ENCODE results near the gene PCSK5.

Gene PCSK5

DNA sequence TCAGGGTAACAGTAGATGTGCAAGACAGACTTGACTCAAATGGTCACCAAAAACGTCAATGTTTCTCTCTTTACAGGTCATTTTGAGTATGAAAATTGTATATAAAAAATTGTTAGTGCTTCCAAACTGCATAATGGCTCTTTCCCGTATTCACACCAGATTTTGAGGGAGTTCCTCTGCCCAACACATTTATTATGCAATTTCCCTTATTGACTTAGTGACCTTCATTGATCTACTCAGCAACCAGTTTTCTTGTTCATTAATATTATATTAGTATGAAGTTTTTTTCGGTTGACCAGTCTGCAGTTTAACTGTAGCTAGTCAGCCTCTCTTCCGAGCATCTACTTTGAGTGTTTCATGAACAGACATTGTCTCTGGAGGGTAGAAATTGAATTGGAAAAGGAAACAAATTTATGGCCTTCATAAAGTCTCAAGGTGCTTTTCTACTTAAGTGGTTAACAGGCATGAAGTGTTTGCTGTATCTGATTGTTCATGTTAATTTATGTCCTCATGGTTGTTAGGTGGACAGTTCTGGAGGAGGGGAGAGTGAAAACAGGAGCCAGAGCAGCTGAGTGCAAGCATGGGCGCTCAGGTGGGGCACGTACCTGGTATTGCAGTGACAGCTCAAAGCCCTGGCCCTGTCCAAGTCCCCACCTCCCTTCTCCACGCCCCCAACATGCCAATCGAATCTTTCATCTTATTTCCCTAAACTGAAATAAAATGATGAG lies 263.6 kb downstream of the PCSK5 start:
- DNase-seq, result no peak

DNA sequence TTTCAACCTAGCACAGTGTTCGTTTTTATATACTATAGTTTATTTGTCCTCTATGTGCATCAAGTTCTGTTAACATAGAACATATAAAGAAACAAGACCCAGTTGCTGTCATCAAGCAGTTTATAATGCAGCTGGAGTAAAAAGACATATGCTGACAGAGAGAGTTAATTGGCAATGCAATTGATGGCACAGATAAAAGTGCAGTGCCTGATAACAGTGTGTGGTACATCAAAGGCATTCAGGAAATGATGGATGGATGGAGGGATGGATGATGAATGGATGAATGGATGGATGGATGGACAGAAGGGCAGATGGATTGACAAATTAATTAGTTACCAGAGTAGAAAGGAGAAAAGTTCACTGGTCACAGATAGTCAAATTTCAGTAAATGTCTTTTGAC lies 264.9 kb downstream of the PCSK5 start:
- DNase-seq, result no peak

DNA sequence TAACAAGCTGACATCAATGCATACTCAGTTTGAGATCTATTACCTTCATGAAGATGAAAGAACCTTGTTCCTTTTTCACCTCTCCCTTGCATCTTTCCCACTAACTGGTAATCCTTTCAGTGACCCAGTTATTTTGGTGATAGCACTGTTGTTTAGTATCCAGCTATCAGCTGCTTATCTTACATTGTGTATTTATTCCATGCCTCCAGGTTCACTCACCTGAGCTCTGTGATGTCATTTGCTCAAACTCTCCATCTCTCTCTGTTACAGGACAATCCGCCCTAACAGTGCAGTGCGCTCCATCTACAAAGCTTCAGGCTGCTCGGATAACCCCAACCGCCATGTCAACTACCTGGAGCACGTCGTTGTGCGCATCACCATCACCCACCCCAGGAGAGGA lies 268.2 kb downstream of the PCSK5 start:
- no peak for DNase-seq

DNA sequence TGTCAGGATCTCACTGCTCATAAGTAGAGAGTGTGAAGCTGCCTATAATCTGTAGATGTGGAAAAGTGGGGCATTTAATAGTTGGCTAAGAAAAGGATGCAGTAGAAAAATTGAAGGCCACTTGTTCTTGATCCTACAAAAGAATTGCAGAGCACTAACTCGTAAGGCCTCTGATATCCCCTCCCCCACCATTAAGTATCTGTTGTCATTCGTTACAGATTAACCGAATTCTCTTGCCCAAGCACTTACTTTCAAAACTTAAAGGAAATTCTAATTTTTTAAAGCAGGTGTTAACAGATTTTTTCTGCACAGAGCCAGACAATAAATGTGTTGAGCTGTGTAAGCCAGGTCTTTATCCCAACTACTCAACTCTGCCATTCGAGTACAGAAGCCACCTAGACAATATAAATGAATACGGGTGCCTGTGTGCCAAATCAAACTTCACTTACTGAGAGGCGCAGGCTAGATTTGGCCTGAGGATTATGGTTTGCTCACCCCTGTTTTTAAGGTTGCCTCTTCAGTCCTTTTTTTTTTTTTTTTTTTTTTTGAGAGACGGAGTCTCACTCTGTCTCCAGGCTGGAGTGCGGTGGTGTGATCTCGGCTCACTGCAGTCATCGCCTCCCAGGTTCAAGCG lies 268.9 kb downstream of the PCSK5 start:
- no peak for DNase-seq

DNA sequence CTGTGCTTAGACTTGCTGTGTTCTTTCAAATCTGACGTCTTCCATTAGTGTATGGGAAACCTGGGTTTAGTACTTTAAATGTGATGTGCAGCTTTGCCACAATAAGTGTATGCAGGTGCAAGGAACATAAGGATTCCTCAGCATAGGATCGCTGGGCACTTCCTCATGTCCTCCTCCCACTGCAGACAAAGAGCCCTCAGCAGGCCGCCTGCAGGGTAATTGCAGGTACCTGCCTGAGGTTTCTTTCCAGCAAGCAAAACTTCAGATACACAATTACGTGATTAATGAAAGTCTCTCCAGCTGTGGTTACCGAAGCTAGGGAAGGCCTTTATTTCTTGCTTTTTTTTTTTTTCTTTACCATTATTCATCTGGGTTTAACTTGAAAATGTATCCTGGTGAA lies 270.6 kb downstream of the PCSK5 start:
- DNase-seq, result no peak

DNA sequence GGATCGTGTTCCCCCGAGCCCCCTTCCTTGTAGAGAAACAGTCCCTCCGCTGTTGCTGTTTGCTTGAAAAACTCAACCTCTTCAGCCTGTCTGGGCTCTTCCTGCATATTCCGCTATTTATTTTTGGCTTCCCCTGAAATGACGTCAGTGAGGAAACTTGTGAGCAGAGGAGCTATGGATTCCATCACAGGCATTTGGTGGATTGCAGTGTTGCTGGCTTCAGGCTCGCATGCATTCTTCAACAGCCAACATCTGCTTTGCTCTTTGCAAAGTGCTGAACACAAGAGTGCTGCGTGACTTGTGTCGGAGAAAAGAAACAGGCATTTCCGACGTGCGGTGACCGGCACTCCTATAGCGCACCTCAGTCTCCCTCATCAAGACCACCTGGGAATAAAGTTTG lies 271.1 kb downstream of the PCSK5 start:
- no peak for DNase-seq

DNA sequence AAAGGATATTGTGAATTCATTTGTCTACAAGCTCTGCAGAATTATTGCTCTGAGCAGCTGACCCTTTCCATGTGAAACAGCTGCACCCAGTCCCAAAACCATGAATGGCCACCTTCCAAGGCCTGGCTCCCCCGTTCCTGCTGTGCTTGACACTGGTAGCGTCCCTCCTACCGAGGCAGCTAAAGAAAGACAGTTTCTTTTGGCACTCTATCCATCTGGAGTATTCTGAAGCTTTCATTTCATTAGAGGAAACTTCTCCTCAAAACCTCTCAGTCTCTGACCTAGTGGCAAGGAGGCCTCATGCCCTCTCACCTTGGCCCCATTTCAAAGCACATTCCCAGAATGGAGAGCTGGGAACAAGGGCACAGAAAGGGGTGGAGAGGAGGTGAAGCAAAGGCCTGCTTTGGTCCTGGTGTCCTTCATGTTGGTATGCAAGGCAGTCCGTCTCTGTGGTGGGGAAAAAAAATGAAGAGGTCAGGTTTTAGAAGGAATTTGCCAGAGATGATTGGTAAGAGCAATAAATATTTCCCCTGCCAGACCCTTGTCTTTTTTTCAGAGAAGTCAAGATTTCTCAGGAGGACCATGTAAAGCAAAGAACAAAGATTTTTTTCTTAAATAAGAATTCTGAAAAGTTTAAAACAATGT lies 271.7 kb downstream of the PCSK5 start:
- DNase-seq, result no peak

DNA sequence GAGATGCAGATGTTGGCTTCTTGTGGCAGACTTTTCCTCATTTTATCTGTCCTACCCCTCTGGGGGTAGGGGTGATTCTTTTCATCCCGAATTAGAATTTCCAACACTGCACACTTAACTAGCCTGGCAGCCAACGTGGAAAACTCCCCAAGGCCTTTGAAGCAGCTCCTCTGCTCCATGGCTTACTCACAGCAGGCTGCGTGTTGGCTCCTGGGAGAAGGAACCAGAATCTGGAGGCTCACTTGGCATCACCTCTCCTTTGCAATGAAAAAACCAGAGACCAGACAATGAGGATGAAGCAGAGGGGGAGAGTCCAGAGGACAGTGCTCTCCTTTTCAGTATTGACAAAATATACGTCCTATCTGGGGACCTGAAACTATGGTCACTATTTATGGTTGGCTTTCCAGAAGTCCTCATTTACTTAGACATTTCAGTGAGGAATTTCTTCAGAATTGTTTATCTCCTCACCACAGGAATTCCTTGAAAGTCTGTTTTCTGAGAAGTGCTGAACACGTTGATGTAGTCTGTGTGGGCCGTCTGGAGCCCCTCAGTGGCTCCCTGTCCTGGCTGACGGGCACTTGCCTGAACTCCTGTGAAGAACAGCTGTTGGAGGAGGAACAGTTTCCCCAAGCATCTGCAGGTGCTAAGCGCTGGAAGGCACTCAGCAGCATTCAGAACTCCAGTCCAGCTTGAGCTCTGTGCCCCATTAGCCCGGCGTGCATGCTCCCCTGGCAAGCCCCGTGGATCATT lies 272.5 kb downstream of the PCSK5 start:
- no peak for DNase-seq

DNA sequence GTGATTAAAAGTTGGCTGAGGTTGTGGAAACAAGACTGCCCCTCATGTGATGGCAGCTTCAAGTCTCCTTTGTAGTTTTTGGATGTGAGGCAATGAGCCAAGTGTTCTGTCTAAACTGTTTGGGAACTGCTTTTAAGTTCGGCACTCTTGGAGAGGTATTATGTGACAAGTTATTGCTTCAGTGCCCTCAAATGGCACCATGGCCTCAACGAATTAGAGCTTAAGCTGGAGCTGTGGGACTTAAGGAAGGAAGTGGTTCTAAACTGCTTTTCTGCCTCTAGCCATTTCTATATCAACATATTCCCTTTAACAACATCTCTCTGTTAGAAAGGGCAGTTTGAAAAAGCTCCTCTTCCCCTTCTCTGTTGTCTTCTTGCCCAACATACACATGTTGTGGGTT lies 276.1 kb downstream of the PCSK5 start:
- DNase-seq, result no peak

DNA sequence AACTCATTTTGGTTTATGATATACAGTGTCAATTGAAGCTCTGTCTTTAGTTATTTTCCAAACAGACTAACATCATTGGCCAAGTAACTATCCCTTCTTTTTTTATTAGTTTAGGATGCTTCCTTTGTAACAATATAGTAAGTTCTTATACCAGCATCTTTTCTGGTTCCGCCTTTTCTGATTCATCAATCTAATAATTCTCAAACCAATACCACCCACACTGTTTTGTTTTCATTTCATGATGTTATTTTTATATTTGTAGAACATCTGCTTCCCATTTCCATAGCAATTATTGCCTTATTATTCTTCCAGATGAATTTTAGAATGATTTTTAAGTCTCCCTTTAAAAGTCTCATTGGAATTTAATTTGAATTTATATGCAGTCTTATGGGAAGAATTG lies 285.7 kb downstream of the PCSK5 start:
- DNase-seq, result no peak

DNA sequence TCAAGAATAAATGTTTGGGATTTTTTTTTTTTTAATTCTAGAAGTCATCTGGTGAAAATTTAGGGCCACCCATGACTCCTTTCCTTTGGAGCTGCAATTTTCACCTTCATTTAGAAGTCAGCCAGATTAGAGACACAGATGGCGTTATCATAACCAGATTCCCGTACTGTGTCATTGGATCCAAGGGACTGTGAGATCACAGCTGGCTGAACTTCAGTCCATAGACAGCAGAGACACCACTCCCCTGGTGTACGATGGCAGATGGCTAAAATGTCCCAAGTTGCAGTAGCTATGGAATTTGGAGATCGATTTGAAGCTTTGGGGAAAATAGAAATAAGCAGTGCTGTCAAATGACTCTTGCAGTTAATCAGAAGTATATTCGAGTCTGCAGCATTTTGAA lies 287.5 kb downstream of the PCSK5 start:
- no peak for DNase-seq

DNA sequence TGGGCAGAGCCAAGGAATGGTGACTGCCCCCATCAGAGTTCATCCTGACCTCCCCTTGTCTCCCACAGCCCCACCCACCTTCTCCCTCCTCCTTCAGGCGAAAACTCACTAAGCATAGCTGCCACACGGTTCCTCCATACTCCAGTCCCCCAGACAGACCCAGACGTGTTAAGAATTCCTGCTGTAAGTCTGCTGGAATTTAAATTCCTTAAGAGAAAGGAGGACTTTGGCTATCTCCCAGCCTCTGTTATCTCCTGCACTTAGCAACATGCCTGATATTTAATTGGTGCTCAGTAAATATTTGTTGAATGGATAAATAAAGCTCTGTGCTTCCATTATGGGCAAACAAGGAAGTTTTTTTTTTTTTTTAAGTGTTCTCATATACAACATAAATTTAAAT lies 290.1 kb downstream of the PCSK5 start:
- no peak for DNase-seq

DNA sequence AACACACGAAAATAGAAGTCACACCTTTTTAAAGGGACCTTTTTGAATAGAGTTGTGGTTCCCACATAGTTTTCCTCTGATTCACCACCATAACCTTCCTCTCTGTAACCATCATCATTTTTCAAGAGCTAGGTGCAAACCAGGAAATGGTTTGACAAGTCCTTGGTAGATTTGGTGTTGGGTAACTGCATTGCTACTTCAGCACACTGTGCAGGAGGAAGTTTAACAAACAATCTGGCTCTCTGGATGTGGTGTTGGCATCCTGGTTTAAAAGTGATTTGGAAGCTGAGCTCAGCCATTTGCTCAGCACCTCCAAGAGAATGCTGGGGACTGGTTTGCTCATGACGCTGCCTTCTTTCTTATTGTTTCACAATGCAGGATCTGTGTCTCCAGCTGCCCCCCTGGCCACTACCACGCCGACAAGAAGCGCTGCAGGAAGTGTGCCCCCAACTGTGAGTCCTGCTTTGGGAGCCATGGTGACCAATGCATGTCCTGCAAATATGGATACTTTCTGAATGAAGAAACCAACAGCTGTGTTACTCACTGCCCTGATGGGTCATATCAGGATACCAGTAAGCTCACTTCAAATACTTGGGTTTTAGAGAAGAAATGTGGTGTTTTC lies 290.7 kb downstream of the PCSK5 start:
- no peak for DNase-seq

DNA sequence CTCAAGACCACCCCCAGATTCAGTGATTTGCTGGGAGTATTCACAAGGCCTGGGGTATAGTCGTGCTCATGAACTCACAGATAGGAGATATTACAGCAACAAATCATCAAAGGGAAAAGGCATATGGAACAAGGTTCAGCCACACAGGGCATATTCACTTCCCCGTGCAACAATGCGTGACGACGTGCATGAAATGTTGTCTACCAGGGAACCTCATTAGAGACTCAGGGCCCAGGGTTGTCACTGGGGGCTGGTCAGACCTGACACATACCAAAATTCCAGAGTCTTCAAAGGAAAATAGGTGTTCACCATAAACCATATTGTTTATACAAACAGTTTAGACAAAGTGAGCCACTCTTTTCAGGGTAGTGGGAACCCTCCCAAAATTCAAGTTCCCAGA lies 291.3 kb downstream of the PCSK5 start:
- no peak for DNase-seq

DNA sequence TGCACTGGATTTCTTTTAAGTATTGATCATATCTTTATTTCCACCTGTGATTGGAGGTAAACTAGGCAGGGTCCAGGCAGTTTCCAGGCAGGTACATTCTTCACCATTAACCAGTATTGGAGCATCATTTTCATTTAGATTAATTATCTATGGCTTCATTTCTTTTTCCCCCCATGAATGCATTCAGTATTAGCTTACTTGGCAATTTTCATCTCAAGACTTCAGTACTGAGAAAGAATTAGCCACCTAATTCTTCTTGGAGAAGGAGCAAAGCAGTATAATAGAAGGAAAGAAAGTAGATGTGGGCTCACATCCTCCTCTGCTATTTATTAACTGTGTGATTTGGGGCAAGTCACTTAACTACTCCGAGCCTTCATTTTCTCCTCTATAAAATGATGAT lies 295.0 kb downstream of the PCSK5 start:
- DNase-seq, result no peak

DNA sequence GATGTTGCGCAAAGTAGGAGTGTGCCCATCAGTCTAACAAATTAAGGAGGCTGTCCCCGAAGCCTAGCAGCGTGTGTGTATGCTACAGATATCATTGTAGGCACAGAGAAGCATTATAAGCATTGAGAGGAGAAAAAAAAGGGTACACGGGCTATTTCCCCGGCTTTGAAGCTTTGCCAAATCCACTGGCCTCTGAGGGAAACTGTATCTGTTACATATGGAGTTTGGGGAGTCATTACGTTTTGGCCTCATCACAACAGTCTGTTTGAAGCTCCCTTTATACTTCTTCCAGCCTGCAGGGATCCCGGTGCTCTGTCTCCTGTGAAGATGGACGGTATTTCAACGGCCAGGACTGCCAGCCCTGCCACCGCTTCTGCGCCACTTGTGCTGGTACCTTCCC lies 297.8 kb downstream of the PCSK5 start:
- DNase-seq, result no peak

DNA sequence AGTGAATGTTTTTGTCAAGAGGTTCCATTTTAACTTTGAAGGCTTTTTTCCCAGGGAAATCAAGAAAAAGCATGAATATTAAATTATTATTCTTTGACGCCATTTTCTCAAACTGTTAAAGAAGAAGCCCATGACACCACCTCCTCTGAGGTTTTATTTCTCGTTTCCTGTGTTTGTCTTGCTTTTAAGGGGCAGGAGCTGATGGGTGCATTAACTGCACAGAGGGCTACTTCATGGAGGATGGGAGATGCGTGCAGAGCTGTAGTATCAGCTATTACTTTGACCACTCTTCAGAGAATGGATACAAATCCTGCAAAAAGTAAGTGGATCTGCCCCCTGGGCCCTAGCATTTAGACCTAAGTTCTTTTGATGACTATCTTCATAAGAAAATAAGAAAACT lies 298.4 kb downstream of the PCSK5 start:
- no peak for DNase-seq

DNA sequence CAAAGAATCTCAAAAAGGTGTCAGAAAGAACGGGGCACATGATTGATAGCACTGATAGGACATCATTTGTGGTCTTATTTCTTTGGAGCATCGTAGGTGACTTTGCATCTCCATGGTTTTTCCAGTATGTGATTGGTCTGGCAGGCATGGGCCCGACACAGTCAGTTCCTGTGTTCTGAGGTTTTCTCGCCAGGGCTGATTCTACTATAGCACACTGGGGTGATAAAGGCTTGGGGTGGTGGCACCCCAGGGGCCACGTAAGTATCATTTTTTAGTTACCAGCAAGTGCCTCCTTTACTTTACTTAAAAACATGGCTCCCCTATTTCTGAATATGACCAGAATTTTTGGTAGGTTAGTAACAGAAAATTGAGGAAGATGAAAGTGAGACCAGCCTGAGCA lies 301.0 kb downstream of the PCSK5 start:
- DNase-seq, result no peak

DNA sequence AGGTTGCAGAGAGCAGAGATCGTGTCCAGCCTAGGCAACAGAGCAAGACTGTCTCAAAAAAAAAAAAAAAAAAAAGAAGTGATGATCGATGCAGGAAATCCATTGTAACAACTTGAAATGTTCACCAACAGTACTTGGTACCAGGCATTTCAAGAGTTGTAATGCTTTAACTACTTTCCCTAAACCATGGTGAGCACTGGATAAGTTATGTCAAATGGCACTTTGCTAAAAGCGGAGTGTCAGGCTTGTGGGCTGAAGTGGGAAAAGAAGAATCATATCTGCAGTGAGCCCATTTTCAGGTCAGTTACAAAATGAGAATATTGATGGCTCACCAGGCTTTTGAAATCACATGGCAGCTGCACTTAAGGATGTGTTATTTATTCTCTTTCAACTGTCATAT lies 301.5 kb downstream of the PCSK5 start:
- DNase-seq, result no peak

DNA sequence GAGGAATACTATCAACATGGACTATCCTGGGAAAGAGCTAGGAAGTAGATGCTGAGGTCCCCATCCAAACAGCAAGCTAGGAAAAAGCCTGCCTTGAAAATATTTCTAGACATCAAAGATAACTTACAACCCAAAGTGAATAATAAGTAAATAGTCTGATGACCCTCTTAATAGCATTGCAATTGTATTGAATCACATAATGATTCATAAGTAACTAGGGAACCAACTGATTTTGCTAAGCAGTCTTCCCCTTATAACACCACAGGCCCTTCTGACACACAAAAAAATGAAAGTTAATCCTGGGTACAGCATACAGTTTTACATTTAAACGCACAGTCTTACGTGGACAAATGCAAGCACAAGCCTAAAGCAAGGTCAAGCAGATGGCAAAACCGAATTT lies 304.4 kb downstream of the PCSK5 start:
- no peak for DNase-seq

DNA sequence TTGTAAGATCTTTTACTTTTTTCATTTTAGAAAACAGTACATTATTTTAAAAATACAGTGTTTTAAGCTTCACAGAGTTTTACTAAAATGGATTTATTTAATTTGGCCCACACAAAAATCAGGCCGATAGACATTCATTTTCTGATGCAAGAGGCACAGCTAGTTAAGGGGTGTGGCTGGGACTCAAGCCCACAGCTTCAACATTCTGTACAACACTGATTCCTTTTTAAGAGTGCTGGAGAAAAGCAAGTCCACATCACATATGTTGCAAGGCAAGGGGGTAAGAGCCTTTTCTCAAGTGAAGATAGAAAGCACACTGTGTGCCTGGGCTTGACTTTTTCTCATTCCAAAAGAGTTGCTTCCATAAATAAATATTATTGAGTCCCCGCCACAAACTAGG lies 307.9 kb downstream of the PCSK5 start:
- no peak for DNase-seq

DNA sequence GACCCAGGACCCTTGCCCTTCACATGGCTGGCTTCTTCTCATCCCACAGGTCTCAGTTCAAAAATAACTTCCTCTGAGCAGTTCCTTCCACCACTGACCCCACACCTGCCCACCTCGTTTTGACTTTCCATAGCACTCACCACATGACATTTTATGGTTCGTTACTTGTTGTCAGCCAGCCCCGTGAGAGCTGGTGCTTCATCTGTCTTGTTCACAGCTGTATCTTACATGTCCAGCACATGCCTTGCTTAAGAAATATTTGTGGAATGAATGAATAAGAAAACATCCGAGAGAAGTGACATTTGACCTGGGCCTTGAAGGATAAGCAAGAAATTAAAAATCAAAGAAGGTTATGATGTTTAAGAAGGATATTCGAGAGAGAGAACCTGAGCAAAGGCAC lies 309.8 kb downstream of the PCSK5 start:
- no peak for DNase-seq

DNA sequence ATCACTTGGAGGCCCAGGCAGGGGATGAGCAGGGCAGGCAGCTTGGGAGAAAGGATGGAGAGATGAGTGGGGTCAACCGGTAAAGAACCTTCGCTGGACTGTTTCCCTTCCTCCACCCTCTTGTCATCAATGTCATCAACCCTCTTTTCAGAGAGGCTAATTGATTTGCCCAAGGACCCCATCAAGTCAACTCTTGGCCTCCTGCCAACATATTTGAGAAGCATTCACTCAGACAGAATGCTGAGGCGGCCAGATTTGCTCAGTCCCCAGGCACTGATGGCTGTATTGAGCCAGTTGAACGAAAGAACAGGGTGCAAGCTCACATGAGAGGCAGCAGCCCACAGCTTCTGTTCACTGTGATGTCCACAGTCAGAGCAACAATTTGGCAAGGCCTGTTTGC lies 310.3 kb downstream of the PCSK5 start:
- DNase-seq, result no peak
